CD4-positive, alpha-beta T cell (primary cell): ENCODE results near the gene MTUS2. TPM values are rescaled to one million over a fixed set of nuclear protein-coding genes. Genes with fewer than 3 reads are reported as not detected.

Source experiments
- ATAC-seq: fragments of 200-7000 bp; cut with Tn5 transposase; one replicate; pipeline ENCODE4 v1.10.0; 2022; ENCODE audit warnings: mild to moderate bottlenecking; ENCODE audit not compliant: poor library complexity
- CTCF ChIA-PET: fragments of 350-600 bp; sonication (Branson Sonifier 250); formaldehyde crosslinking; loops from one replicate; lab custom pipeline; 2021; ENCODE audit warnings: antibody characterized with exemption, inconsistent platforms; lab: Charles Lee
- POLR2A ChIA-PET: fragments of 350-600 bp; sonication (Branson Sonifier 250); formaldehyde crosslinking; loops from one replicate; lab custom pipeline; 2021; ENCODE audit warnings: antibody characterized with exemption, inconsistent platforms; lab: Charles Lee
- DNase-seq, 14 experiments: peaks; one replicate each; pipeline ENCODE4 v3.0.0-alpha.2; 2013 to 2020; ENCODE audit warnings: mixed read lengths in 2 of 14
- H3K27ac ChIP-seq, 2 donors: one replicate each; pipeline versions ENCODE4 v1.5.1 to v1.7.0; 2013; ENCODE audit warnings: low read length in 2 of 2, low read depth in 1 of 2, mild to moderate bottlenecking in 1 of 2
- H3K27me3 ChIP-seq, 2 experiments: 1 replicate in 1 of 2; 2 replicates in 1 of 2; pipeline versions ENCODE4 v1.6.1 to v1.7.0; 2013; ENCODE audit warnings: low read length in 2 of 2, control low read depth in 1 of 2, mild to moderate bottlenecking in 1 of 2, moderate library complexity in 1 of 2; ENCODE audit not compliant: insufficient read depth in 2 of 2, control insufficient read depth in 1 of 2
- H3K36me3 ChIP-seq: one replicate; pipeline ENCODE4 v1.6.1; 2013; ENCODE audit warnings: low read length, control low read depth; ENCODE audit not compliant: insufficient read depth
- H3K4me1 ChIP-seq: one replicate; pipeline ENCODE4 v1.6.1; 2013; ENCODE audit warnings: low read length, control low read depth; ENCODE audit not compliant: insufficient read depth
- H3K4me3 ChIP-seq: one replicate; pipeline ENCODE4 v1.5.1; 2013; ENCODE audit warnings: mild to moderate bottlenecking, low read length, moderate library complexity
- H3K9me3 ChIP-seq, 2 experiments: 1 replicate in 1 of 2; 2 replicates in 1 of 2; pipeline versions ENCODE4 v1.6.1 to v1.7.0; 2013; ENCODE audit warnings: low read length in 2 of 2, mild to moderate bottlenecking in 2 of 2, control low read depth in 1 of 2, moderate library complexity in 1 of 2; ENCODE audit not compliant: control insufficient read depth in 1 of 2, insufficient read depth in 1 of 2
- H3K27ac Mint-ChIP-seq: one replicate; pipeline ENCODE4 v1.8.0; 2020; ENCODE audit warnings: mixed read lengths
- H3K27me3 Mint-ChIP-seq: one replicate; pipeline ENCODE4 v1.8.0; 2021; ENCODE audit warnings: mixed read lengths
- H3K36me3 Mint-ChIP-seq: one replicate; pipeline ENCODE4 v1.8.0; 2021; ENCODE audit warnings: low read depth, mixed read lengths
- H3K4me1 Mint-ChIP-seq: one replicate; pipeline ENCODE4 v1.8.0; 2021; ENCODE audit warnings: low read depth, mixed read lengths
- H3K4me3 Mint-ChIP-seq: one replicate; pipeline ENCODE4 v1.8.0; 2020; ENCODE audit warnings: mild to moderate bottlenecking, mixed read lengths
- H3K9me3 Mint-ChIP-seq: one replicate; pipeline ENCODE4 v1.8.0; 2020; ENCODE audit warnings: mixed read lengths
- CTCF ChIP-seq: fragments of 200-600 bp; IDR thresholded peaks from one replicate; pipeline ENCODE4 v1.8.0; 2022; ENCODE audit warnings: antibody characterized with exemption, mild to moderate bottlenecking
- intact Hi-C, 2 experiments: fragments of 100-400 bp; cut with DNase I in 1 of 2; cut with micrococcal nuclease in 1 of 2; formaldehyde crosslinking; loops; one replicate each; pipeline versions ENCODE4 v1.15.1 to v1.9.0; 2023 to 2025; cut with DNase I, micrococcal nuclease
- total RNA-seq, 174 experiments: library from RNA in 2 of 174; stranded (reverse) in 2 of 174; gene quantifications; one replicate each; pipeline ENCODE4 v1.2.3 and lab custom pipeline; 2021 to 2026

MTUS2 gene
- total RNA-seq, 2 experiments from 2014 or later, result 0.38 to 0.81 TPM

GRCh38 chr13:29435125-29435911, 615.2 kb downstream of the MTUS2 start:
- H3K36me3 Mint-ChIP-seq, result no peaks in the 10 kb centered on the region
- no peak overlapping the region for H3K27ac Mint-ChIP-seq
- no peak overlapping the region for H3K4me3 ChIP-seq
- H3K9me3 Mint-ChIP-seq, result no peaks in the 10 kb centered on the region
- H3K4me1 Mint-ChIP-seq, result no peaks in the 10 kb centered on the region
- no peak overlapping the region for H3K27ac ChIP-seq
- H3K4me3 Mint-ChIP-seq, result no peak overlapping the region
- intact Hi-C loops, result no loop called here
- CTCF ChIA-PET, result no interaction called here
- TF ChIP-seq CTCF, result no peak
- no peaks in the 10 kb centered on the region for H3K9me3 ChIP-seq
- no peaks in the 10 kb centered on the region for H3K36me3 ChIP-seq
- POLR2A ChIA-PET, result no interaction called here
- no peak for ATAC-seq
- no peak for DNase-seq
- H3K4me1 ChIP-seq, result no peaks in the 10 kb centered on the region
- H3K27me3 ChIP-seq, result peaks cover 8 to 14% of the 10 kb centered on the region in 2 experiments
- peaks cover 37% of the 10 kb centered on the region for H3K27me3 Mint-ChIP-seq

GRCh38 chr13:29436291-29436690, 616.2 kb downstream of the MTUS2 start:
- H3K27me3 Mint-ChIP-seq, result peaks cover 36% of the 10 kb centered on the region
- Histone ChIP-seq H3K9me3 (no peaks in the 10 kb centered on the region), H3K4me3 (no peak overlapping the region), H3K4me1 (no peaks in the 10 kb centered on the region), H3K36me3 (no peaks in the 10 kb centered on the region), H3K27me3 (peaks cover 8 to 16% of the 10 kb centered on the region in 2 experiments), H3K27ac (no peak overlapping the region)
- CTCF ChIA-PET, result no interaction called here
- no peaks in the 10 kb centered on the region for H3K9me3 Mint-ChIP-seq
- H3K27ac Mint-ChIP-seq, result no peak overlapping the region
- H3K4me1 Mint-ChIP-seq, result no peaks in the 10 kb centered on the region
- POLR2A ChIA-PET, result no interaction called here
- no peak for TF ChIP-seq CTCF
- no peak overlapping the region for H3K4me3 Mint-ChIP-seq
- DNase-seq, result no peak
- intact Hi-C loops, result no loop called here
- ATAC-seq, result no peak
- no peaks in the 10 kb centered on the region for H3K36me3 Mint-ChIP-seq

GRCh38 chr13:29436721-29437280, 616.7 kb downstream of the MTUS2 start:
- TF ChIP-seq CTCF, result no peak
- intact Hi-C loops, result no loop called here

More at GRCh38 chr13:29436721-29437280, 616.7 kb downstream of the MTUS2 start:
- peaks cover 7 to 11% of the 10 kb centered on the region in 2 experiments for H3K27me3 ChIP-seq
- no peak for ATAC-seq
- DNase-seq, result no peak
- ChIA-PET POLR2A (no interaction called here), CTCF (no interaction called here)
- Mint-ChIP-seq H3K27ac (no peak overlapping the region), H3K27me3 (peaks cover 32% of the 10 kb centered on the region), H3K4me3 (no peak overlapping the region), H3K4me1 (no peaks in the 10 kb centered on the region), H3K36me3 (no peaks in the 10 kb centered on the region), H3K9me3 (no peaks in the 10 kb centered on the region)
- H3K4me1 ChIP-seq, result no peaks in the 10 kb centered on the region
- no peaks in the 10 kb centered on the region for H3K36me3 ChIP-seq
- no peak overlapping the region for H3K27ac ChIP-seq
- H3K9me3 ChIP-seq, result no peaks in the 10 kb centered on the region
- no peak overlapping the region for H3K4me3 ChIP-seq
